Measurements from ENCODE around the gene S100A2. TPM values are rescaled to one million over a fixed set of nuclear protein-coding genes. Genes with fewer than 3 reads are reported as not detected.

Gene S100A2
- total RNA-seq, 4 donors from 2014 or later, result 949 to 3,544 (median 1,180) TPM

DNA sequence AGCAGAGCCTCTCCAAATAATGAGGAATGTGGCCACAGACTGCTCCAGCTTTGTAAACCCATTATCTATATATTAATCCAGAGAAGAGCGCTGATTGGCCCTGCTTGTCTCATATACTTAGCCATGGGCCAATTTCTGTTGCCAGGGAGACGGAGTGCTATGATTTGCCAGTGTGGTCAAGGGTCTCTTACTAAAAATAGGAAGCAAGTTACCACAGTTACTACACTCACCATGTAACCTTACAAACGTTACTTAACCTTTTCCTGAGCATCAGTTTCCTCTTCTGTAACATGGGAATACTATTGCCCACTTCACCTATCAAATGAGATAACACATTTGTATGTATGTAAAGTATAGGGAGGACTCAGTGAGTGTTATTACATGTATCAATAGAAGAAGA lies 7.7 kb upstream of the S100A2 start:
- no peaks in the 10 kb centered on the region for H3K9me3 ChIP-seq
- peaks cover 19 to 76% (median 46%) of the 10 kb centered on the region in 3 donors for H3K4me1 ChIP-seq
- H3K36me3 ChIP-seq, result no peaks in the 10 kb centered on the region
- peak overlapping the region; percentile 77 to 85 (median 80) for H3K27ac ChIP-seq
- TF ChIP-seq POLR2A (IDR thresholded peaks at IDR 0.05), result no peak
- TF ChIP-seq CTCF (IDR thresholded peaks at IDR 0.05), result no peak
- no peak for DNase-seq
- H3K27me3 ChIP-seq, result no peaks in the 10 kb centered on the region
- H3K4me3 ChIP-seq, result no peak overlapping the region
- WGBS, 2 donors, result 65 to 69% methylated on average over 3 of the region's 3 CpGs
- intact Hi-C loops (cut with DNase I), result no loop called here

- TF ChIP-seq POLR2A (IDR thresholded peaks at IDR 0.05), result no peak
- TF ChIP-seq CTCF (IDR thresholded peaks at IDR 0.05), result peak; percentile 68 to 95 (median 90)
- Histone ChIP-seq H3K27me3 (no peaks in the 10 kb centered on the region), H3K36me3 (no peaks in the 10 kb centered on the region), H3K9me3 (no peaks in the 10 kb centered on the region), H3K4me3 (no peak overlapping the region), H3K4me1 (peaks cover 26 to 76% (median 46%) of the 10 kb centered on the region in 3 donors), H3K27ac (peak overlapping the region; percentile 77 to 85 (median 80))
- DNase-seq, result no peak
- 0 to 9% methylated on average over 2 to 3 of the region's 3 CpGs for WGBS, 2 donors
- intact Hi-C loops (cut with DNase I), result no loop called here
These were observed 6.9 kb upstream of the S100A2 start for GRCh38 chr1:153572569-153573015.

GRCh38 chr1:153571706-153572105 lies 6.1 kb upstream of the S100A2 start:
- H3K36me3 ChIP-seq, result no peaks in the 10 kb centered on the region
- H3K4me1 ChIP-seq, result peaks cover 34 to 76% (median 48%) of the 10 kb centered on the region in 3 donors
- intact Hi-C loops (cut with DNase I), result no loop called here
- no peak overlapping the region for H3K4me3 ChIP-seq
- H3K27ac ChIP-seq, result peak overlapping the region; percentile 77 to 85 (median 80)
- no peak for DNase-seq
- H3K9me3 ChIP-seq, result no peaks in the 10 kb centered on the region
- H3K27me3 ChIP-seq, result no peaks in the 10 kb centered on the region
- TF ChIP-seq POLR2A (IDR thresholded peaks at IDR 0.05) (no peak), CTCF (IDR thresholded peaks at IDR 0.05) (no peak)
- WGBS, 2 donors, result 70 to 86% methylated on average over 4 to 7 of the region's 7 CpGs

- no peaks in the 10 kb centered on the region for H3K9me3 ChIP-seq
- intact Hi-C loops (cut with DNase I), result no loop called here
- no peak for TF ChIP-seq CTCF (IDR thresholded peaks at IDR 0.05)
- no peak for TF ChIP-seq POLR2A (IDR thresholded peaks at IDR 0.05)
- 89% methylated on average over 5 of the region's 5 CpGs for WGBS, 2 donors
- no peak overlapping the region for H3K4me3 ChIP-seq
- no peaks in the 10 kb centered on the region for H3K27me3 ChIP-seq
- H3K36me3 ChIP-seq, result no peaks in the 10 kb centered on the region
- H3K4me1 ChIP-seq, result peaks cover 43 to 76% (median 52%) of the 10 kb centered on the region in 3 donors
- no peak overlapping the region for H3K27ac ChIP-seq
- no peak for DNase-seq
These were observed 5.2 kb upstream of the S100A2 start for GRCh38 chr1:153570874-153571273.

- TF ChIP-seq POLR2A (IDR thresholded peaks at IDR 0.05) (no peak), CTCF (IDR thresholded peaks at IDR 0.05) (no peak)
- intact Hi-C loops (cut with DNase I), result loop anchor here (2.0 to 10.0 kb wide), 2 partner anchors 35 to 55 kb away; partner anchors contain the start of gene S100A6
These were observed 3.8 kb upstream of the S100A2 start for GRCh38 chr1:153569465-153569864.

More at GRCh38 chr1:153569465-153569864, 3.8 kb upstream of the S100A2 start:
- Histone ChIP-seq H3K27ac (no peak overlapping the region), H3K36me3 (no peaks in the 10 kb centered on the region), H3K4me3 (no peak overlapping the region), H3K9me3 (no peaks in the 10 kb centered on the region), H3K4me1 (peaks cover 49 to 75% (median 57%) of the 10 kb centered on the region in 3 donors), H3K27me3 (no peaks in the 10 kb centered on the region)
- no peak for DNase-seq
- 88% methylated on average over 8 of the region's 8 CpGs for WGBS, 2 donors

Measured in esophagus squamous epithelium (tissue), 5 donors.